Immature natural killer cell (primary cell): ENCODE data around the gene CFAP77. TPM values are rescaled to one million over a fixed set of nuclear protein-coding genes. Genes with fewer than 3 reads are reported as not detected.
"Not testable (repeated sequence)": the region's sequence is repeated elsewhere in the genome, so short reads cannot be mapped to it uniquely, and the experiment has no call there.

Experiments
- DNase-seq, 3 donors: peaks; one replicate each; pipeline ENCODE4 v3.0.0; 2022; ENCODE audit warnings: mixed read lengths in 1 of 3
- H3K27ac Mint-ChIP-seq, 6 donors: one replicate each; pipeline ENCODE4 v1.8.0; 2020; ENCODE audit warnings: mixed read lengths in 6 of 6, mild to moderate bottlenecking in 5 of 6, inconsistent platforms in 4 of 6, moderate library complexity in 3 of 6
- H3K27me3 Mint-ChIP-seq, 3 donors: one replicate each; pipeline ENCODE4 v1.8.0; 2020 to 2021; ENCODE audit warnings: low read depth in 3 of 3, mild to moderate bottlenecking in 3 of 3, mixed read lengths in 3 of 3, moderate library complexity in 3 of 3, inconsistent platforms in 1 of 3
- H3K36me3 Mint-ChIP-seq, 3 donors: one replicate each; pipeline ENCODE4 v1.8.0; 2020; ENCODE audit warnings: mixed read lengths in 3 of 3, inconsistent platforms in 2 of 3, mild to moderate bottlenecking in 2 of 3
- H3K4me1 Mint-ChIP-seq, 2 donors: one replicate each; pipeline ENCODE4 v1.8.0; 2020; ENCODE audit warnings: inconsistent platforms in 2 of 2, mild to moderate bottlenecking in 2 of 2, mixed read lengths in 2 of 2, moderate library complexity in 1 of 2
- H3K4me3 Mint-ChIP-seq, 5 donors: one replicate each; pipeline ENCODE4 v1.8.0; 2020; ENCODE audit warnings: mild to moderate bottlenecking in 5 of 5, mixed read lengths in 5 of 5, inconsistent platforms in 3 of 5, moderate library complexity in 3 of 5
- H3K9me3 Mint-ChIP-seq, 6 donors: one replicate each; pipeline ENCODE4 v1.8.0; 2020; ENCODE audit warnings: mild to moderate bottlenecking in 6 of 6, mixed read lengths in 6 of 6, inconsistent platforms in 4 of 6, moderate library complexity in 3 of 6
- polyA plus RNA-seq, 3 donors: library from polyadenylated mRNA; unstranded; fragments of 300-500 nt; fragmentation: Illumina TruSeq; gene quantifications; one replicate each; pipeline ENCODE4 v1.2.3, GENCODE V29; 2021

The CFAP77 gene
- polyA plus RNA-seq, 3 donors from 2014 or later, result not detected

GRCh38 chr9:132548751-132549640 lies 139.0 kb downstream of the CFAP77 start:
- Mint-ChIP-seq H3K9me3 (no peaks in the 10 kb centered on the region), H3K27me3 (peaks cover 4 to 18% (median 7%) of the 10 kb centered on the region in 3 donors), H3K36me3 (no peaks in the 10 kb centered on the region), H3K4me3 (no peak overlapping the region), H3K27ac (no peak overlapping the region), H3K4me1 (peaks cover 0 to 1% of the 10 kb centered on the region in 2 donors)
- DNase-seq, result no peak

- no peaks in the 10 kb centered on the region for H3K4me1 Mint-ChIP-seq
- no peaks in the 10 kb centered on the region for H3K9me3 Mint-ChIP-seq
- peaks cover 4 to 18% (median 7%) of the 10 kb centered on the region in 3 donors for H3K27me3 Mint-ChIP-seq
- H3K27ac Mint-ChIP-seq, result no peak overlapping the region
- no peak overlapping the region for H3K4me3 Mint-ChIP-seq
- no peaks in the 10 kb centered on the region for H3K36me3 Mint-ChIP-seq
- DNase-seq, result no peak
Measured at GRCh38 chr9:132551556-132551955, 141.5 kb downstream of the CFAP77 start.

GRCh38 chr9:132552041-132552440 lies 142.0 kb downstream of the CFAP77 start:
- no peak overlapping the region for H3K27ac Mint-ChIP-seq
- no peaks in the 10 kb centered on the region for H3K36me3 Mint-ChIP-seq
- no peaks in the 10 kb centered on the region for H3K4me1 Mint-ChIP-seq
- peaks cover 4 to 20% (median 7%) of the 10 kb centered on the region in 3 donors for H3K27me3 Mint-ChIP-seq
- no peak for DNase-seq
- H3K9me3 Mint-ChIP-seq, result no peaks in the 10 kb centered on the region
- no peak overlapping the region for H3K4me3 Mint-ChIP-seq

- DNase-seq, result no peak
- Mint-ChIP-seq H3K4me1 (no peaks in the 10 kb centered on the region), H3K9me3 (peaks cover 0 to 3% (median 0%) of the 10 kb centered on the region in 6 donors), H3K4me3 (no peak overlapping the region), H3K27ac (no peak overlapping the region), H3K36me3 (no peaks in the 10 kb centered on the region), H3K27me3 (peaks cover 10 to 14% (median 12%) of the 10 kb centered on the region in 3 donors)
Measured at GRCh38 chr9:132554755-132555154, 144.7 kb downstream of the CFAP77 start.

- peaks cover 0 to 3% (median 0%) of the 10 kb centered on the region in 6 donors for H3K9me3 Mint-ChIP-seq
- H3K27ac Mint-ChIP-seq, result no peak overlapping the region
- H3K36me3 Mint-ChIP-seq, result no peaks in the 10 kb centered on the region
- no peak for DNase-seq
- H3K4me1 Mint-ChIP-seq, result no peaks in the 10 kb centered on the region
- H3K4me3 Mint-ChIP-seq, result no peak overlapping the region
- peaks cover 9 to 15% (median 12%) of the 10 kb centered on the region in 3 donors for H3K27me3 Mint-ChIP-seq
Measured at GRCh38 chr9:132555528-132555927, 145.5 kb downstream of the CFAP77 start.

DNA sequence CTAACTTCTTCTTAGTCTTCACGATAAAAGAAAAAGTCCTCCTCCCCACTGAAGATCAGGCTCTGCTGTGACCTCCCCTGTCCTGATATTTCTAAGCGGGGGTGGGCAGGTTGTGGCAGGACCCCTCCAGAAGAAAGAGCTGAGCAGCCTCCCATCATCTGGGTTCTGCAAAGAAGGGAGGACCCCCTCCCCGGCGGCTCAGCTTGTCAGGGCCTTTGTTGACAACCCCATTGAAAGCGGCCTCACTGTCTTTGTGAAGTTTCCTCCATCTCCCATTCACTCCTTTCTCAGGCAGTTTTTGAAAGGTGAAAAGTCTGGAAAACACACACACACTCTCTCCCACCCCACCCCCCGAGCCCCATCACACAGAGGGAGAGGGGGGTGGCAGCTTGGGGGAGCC lies 146.2 kb downstream of the CFAP77 start:
- Mint-ChIP-seq H3K9me3 (peaks cover 0 to 3% (median 0%) of the 10 kb centered on the region in 6 donors), H3K27ac (no peak overlapping the region), H3K4me3 (no peak overlapping the region), H3K4me1 (no peaks in the 10 kb centered on the region), H3K27me3 (peaks cover 9 to 21% (median 12%) of the 10 kb centered on the region in 3 donors), H3K36me3 (no peaks in the 10 kb centered on the region)
- no peak for DNase-seq

DNA sequence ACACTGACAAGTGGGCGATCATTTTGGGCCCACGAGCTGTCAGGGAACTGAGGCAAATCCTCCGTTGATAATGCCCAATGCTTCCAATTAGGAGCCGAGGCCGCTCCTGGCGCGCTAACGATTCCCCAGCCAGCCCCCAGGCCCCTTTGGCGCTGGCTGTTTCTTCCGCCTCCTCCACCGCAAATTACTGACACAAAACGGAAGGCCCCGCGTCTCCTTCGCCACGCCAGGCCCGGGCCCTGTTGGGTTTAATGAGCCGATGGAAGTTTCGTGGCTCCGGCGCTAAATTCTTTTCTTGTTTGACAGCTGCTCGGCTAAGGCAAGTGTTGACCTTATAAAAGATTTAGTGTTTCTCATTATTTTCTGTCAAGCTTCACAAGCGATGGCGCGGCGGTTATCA lies 146.7 kb downstream of the CFAP77 start:
- H3K27me3 Mint-ChIP-seq, result peaks cover 9 to 21% (median 12%) of the 10 kb centered on the region in 3 donors
- peaks cover 0 to 3% (median 0%) of the 10 kb centered on the region in 6 donors for H3K9me3 Mint-ChIP-seq
- no peak for DNase-seq
- no peak overlapping the region for H3K4me3 Mint-ChIP-seq
- H3K27ac Mint-ChIP-seq, result no peak overlapping the region
- H3K36me3 Mint-ChIP-seq, result no peaks in the 10 kb centered on the region
- H3K4me1 Mint-ChIP-seq, result no peaks in the 10 kb centered on the region

- Mint-ChIP-seq H3K27ac (no peak overlapping the region), H3K36me3 (no peaks in the 10 kb centered on the region), H3K9me3 (peaks cover 0 to 3% (median 0%) of the 10 kb centered on the region in 6 donors), H3K4me3 (no peak overlapping the region), H3K4me1 (no peaks in the 10 kb centered on the region), H3K27me3 (peaks cover 9 to 21% (median 11%) of the 10 kb centered on the region in 3 donors)
- DNase-seq, result no peak
Measured at GRCh38 chr9:132557159-132557558, 147.1 kb downstream of the CFAP77 start.

- H3K27ac Mint-ChIP-seq, result no peak overlapping the region
- no peak for DNase-seq
- H3K36me3 Mint-ChIP-seq, result no peaks in the 10 kb centered on the region
- H3K27me3 Mint-ChIP-seq, result peaks cover 5 to 24% (median 13%) of the 10 kb centered on the region in 3 donors
- H3K4me1 Mint-ChIP-seq, result no peaks in the 10 kb centered on the region
- H3K9me3 Mint-ChIP-seq, result peaks cover 0 to 3% (median 0%) of the 10 kb centered on the region in 6 donors
- no peak overlapping the region for H3K4me3 Mint-ChIP-seq
Measured at GRCh38 chr9:132559711-132560110, 149.7 kb downstream of the CFAP77 start.

- Mint-ChIP-seq H3K27me3 (peaks cover 5 to 21% (median 13%) of the 10 kb centered on the region in 3 donors), H3K4me3 (no peak overlapping the region), H3K9me3 (peaks cover 0 to 3% (median 0%) of the 10 kb centered on the region in 6 donors), H3K4me1 (no peaks in the 10 kb centered on the region), H3K27ac (no peak overlapping the region), H3K36me3 (no peaks in the 10 kb centered on the region)
- no peak for DNase-seq
Measured at GRCh38 chr9:132560616-132561202, 150.7 kb downstream of the CFAP77 start.

DNA sequence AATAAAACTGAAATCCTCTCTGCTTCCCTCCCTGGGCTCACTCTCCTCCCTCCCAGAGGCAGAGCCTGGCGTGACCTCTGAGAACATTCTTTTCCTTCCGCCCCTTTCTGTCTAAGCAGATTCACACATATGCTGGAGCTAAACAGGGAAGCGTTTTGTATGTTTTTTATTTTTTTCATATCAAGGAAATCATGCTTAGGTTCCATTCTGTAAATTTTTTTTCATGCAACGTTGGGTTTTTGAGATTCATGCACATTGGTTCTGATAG lies 152.2 kb downstream of the CFAP77 start:
- Mint-ChIP-seq H3K9me3 (peaks cover 0 to 3% (median 0%) of the 10 kb centered on the region in 6 donors), H3K27ac (no peak overlapping the region), H3K4me3 (no peak overlapping the region), H3K36me3 (no peaks in the 10 kb centered on the region), H3K27me3 (peaks cover 8 to 20% (median 10%) of the 10 kb centered on the region in 3 donors), H3K4me1 (no peaks in the 10 kb centered on the region)
- no peak for DNase-seq

GRCh38 chr9:132564526-132564925 lies 154.5 kb downstream of the CFAP77 start:
- Mint-ChIP-seq H3K4me3 (no peak overlapping the region), H3K9me3 (no peaks in the 10 kb centered on the region), H3K4me1 (no peaks in the 10 kb centered on the region), H3K27me3 (peaks cover 4 to 14% (median 5%) of the 10 kb centered on the region in 3 donors), H3K27ac (no peak overlapping the region), H3K36me3 (no peaks in the 10 kb centered on the region)
- DNase-seq, result no peak

GRCh38 chr9:132568787-132569186 lies 158.8 kb downstream of the CFAP77 start:
- not testable (repeated sequence) for H3K27ac Mint-ChIP-seq, H3K4me1 Mint-ChIP-seq, H3K36me3 Mint-ChIP-seq, H3K4me3 Mint-ChIP-seq, DNase-seq, H3K9me3 Mint-ChIP-seq
- peaks cover 5 to 10% (median 10%) of the 10 kb centered on the region in 3 donors for H3K27me3 Mint-ChIP-seq

DNA sequence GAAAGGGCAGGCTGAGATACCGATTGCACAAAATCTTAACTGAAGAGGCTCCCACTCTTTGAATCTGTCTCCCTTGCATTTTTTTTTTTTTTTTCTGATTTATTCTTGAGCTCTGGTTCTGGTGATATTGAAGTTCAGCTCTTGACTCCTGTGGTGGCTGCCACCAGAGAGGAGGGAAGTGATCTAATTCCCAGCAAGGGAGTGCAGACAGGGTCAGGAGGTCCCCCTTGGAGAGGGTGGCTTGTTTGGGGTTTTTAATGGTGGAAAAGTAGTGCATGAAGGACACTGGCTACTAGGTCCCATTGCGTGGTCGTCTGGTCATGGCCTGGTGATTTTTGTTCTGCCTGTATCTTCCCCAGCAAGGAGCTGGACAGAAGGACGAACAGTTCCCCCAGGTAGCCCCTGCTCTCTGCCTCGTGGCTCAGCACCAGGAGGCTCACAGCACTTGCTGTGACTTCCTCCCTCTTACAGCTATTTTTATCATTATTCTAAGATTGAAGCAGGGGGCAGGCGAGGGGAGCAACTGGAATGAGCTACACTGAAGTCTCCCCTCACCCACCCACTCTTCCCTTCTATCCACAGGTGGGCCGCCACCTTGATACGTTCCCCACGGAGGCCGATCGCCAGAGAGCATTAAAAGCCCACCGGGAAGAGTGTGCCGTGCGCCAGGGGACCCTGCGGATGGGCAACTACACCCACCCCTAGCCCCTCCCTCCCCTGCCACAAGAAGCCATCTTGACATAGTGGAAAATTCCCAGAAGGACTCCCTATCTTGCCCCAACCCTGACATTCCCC lies 162.0 kb downstream of the CFAP77 start:
- no peaks in the 10 kb centered on the region for H3K36me3 Mint-ChIP-seq
- H3K9me3 Mint-ChIP-seq, result no peaks in the 10 kb centered on the region
- peaks cover 11 to 13% (median 12%) of the 10 kb centered on the region in 3 donors for H3K27me3 Mint-ChIP-seq
- no peak overlapping the region for H3K27ac Mint-ChIP-seq
- H3K4me1 Mint-ChIP-seq, result no peaks in the 10 kb centered on the region
- H3K4me3 Mint-ChIP-seq, result no peak overlapping the region
- DNase-seq, result no peak
